ENCODE measurements around the gene RUNX2. TPM values are rescaled to one million over a fixed set of nuclear protein-coding genes. Genes with fewer than 3 reads are reported as not detected.

The RUNX2 gene
- polyA plus RNA-seq, 1 of the 3 experiments (the other 2 are of a cell fraction) = 4.4 TPM

GRCh38 chr6:45351667-45352066, 23.5 kb downstream of the RUNX2 start:
- H3F3A ChIP-seq (replicated peaks; ENCODE audit: insufficient read depth) = no peaks in the 10 kb centered on the region
- no peak overlapping the region for H3K4me3 ChIP-seq (ENCODE audit: low read depth in 2 of 2, low read length in 1 of 2)
- H3K9me2 ChIP-seq = no peaks in the 10 kb centered on the region
- no peak overlapping the region for H3K9ac ChIP-seq
- WGBS (ENCODE audit: low lambda C conversion rate) = 91% methylated on average over 1 of the region's 1 CpG
- TF ChIP-seq RAD21 (IDR thresholded peaks at IDR 0.05; ENCODE audit: low read length) (no peak), TEAD4 (IDR thresholded peaks at IDR 0.05; ENCODE audit: borderline replicate concordance, insufficient read depth) (no peak), RXRA (IDR thresholded peaks at IDR 0.05; ENCODE audit: borderline replicate concordance, low read depth) (no peak), EZH2phosphoT487 (IDR thresholded peaks at IDR 0.05; ENCODE audit: borderline replicate concordance, low read depth) (no peak), TAF1 (IDR thresholded peaks at IDR 0.05; ENCODE audit: borderline replicate concordance, low read depth, low read length) (no peak), FOSL2 (IDR thresholded peaks at IDR 0.05; ENCODE audit: borderline replicate concordance, low read depth) (no peak)
- POLR2A ChIA-PET = no interaction called here
- no peaks in the 10 kb centered on the region for H3K27me3 ChIP-seq (ENCODE audit: insufficient read depth)
- H3K4me1 ChIP-seq (ENCODE audit: control insufficient read depth in 1 of 2, insufficient read depth in 2 of 2, low read depth in 1 of 2, low read length in 1 of 2) = no peaks in the 10 kb centered on the region; a peak in 1 of 4 replicates
- no peaks in the 10 kb centered on the region; the same call in 1 of the 2 replicates for H3K79me2 ChIP-seq (ENCODE audit: insufficient read depth)
- DNase-seq = no peak
- no peaks in the 10 kb centered on the region for H4K20me1 ChIP-seq (ENCODE audit: insufficient read depth)
- H3K9me3 ChIP-seq = no peaks in the 10 kb centered on the region
- CTCF ChIA-PET = interaction anchor here (0.9 kb wide), 1 partner anchor 9 kb away, joined by 3 read pairs; no protein-coding TSS in a partner anchor
- no peak overlapping the region for H2AFZ ChIP-seq (ENCODE audit: low read depth)
- no peak overlapping the region for H3K27ac ChIP-seq (ENCODE audit: low read depth in 2 of 2, low read length in 1 of 2)
- H3K36me3 ChIP-seq (replicated peaks in 1 of 2; ENCODE audit: control insufficient read depth in 1 of 2, insufficient read depth in 2 of 2, low read length in 1 of 2) = no peaks in the 10 kb centered on the region
- H3K4me2 ChIP-seq = no peak overlapping the region

- Histone ChIP-seq H3K9ac (no peak overlapping the region), H3K4me3 (ENCODE audit: low read depth in 2 of 2, low read length in 1 of 2) (no peak overlapping the region), H3K27ac (ENCODE audit: low read depth in 2 of 2, low read length in 1 of 2) (no peak overlapping the region), H3K9me2 (no peaks in the 10 kb centered on the region), H3K27me3 (ENCODE audit: insufficient read depth) (no peaks in the 10 kb centered on the region), H3K4me2 (no peak overlapping the region), H3F3A (replicated peaks; ENCODE audit: insufficient read depth) (no peaks in the 10 kb centered on the region), H3K79me2 (ENCODE audit: insufficient read depth) (no peaks in the 10 kb centered on the region), H4K20me1 (ENCODE audit: insufficient read depth) (no peaks in the 10 kb centered on the region), H3K4me1 (ENCODE audit: control insufficient read depth in 1 of 2, insufficient read depth in 2 of 2, low read depth in 1 of 2, low read length in 1 of 2) (no peaks in the 10 kb centered on the region; a peak in 1 of 4 replicates), H3K36me3 (replicated peaks in 1 of 2; ENCODE audit: control insufficient read depth in 1 of 2, insufficient read depth in 2 of 2, low read length in 1 of 2) (no peaks in the 10 kb centered on the region), H2AFZ (ENCODE audit: low read depth) (no peak overlapping the region), H3K9me3 (no peaks in the 10 kb centered on the region)
- ChIA-PET POLR2A (no interaction called here), CTCF (no interaction called here)
- DNase-seq = no peak
- WGBS (ENCODE audit: low lambda C conversion rate) = 94% methylated on average over 2 of the region's 2 CpGs
- no peak for TF ChIP-seq GABPA (IDR thresholded peaks at IDR 0.05; ENCODE audit: low read depth)
- no peak for TF ChIP-seq YY1 (IDR thresholded peaks at IDR 0.05; ENCODE audit: low read depth)
- TF ChIP-seq EP300 (IDR thresholded peaks at IDR 0.05; ENCODE audit: borderline replicate concordance in 1 of 2, low read depth in 1 of 2, low read length in 1 of 2) = no peak
- no peak for TF ChIP-seq EZH2phosphoT487 (IDR thresholded peaks at IDR 0.05; ENCODE audit: borderline replicate concordance, low read depth)
- no peak for TF ChIP-seq GATA2 (CRISPR knock-in tag; IDR thresholded peaks at IDR 0.05)
- no peak for TF ChIP-seq FOSL2 (IDR thresholded peaks at IDR 0.05; ENCODE audit: borderline replicate concordance, low read depth)
- no peak for TF ChIP-seq TAF1 (IDR thresholded peaks at IDR 0.05; ENCODE audit: borderline replicate concordance, low read depth, low read length)
- TF ChIP-seq JUND (IDR thresholded peaks at IDR 0.05) = no peak
- no peak for TF ChIP-seq FOXJ3 (CRISPR knock-in tag; IDR thresholded peaks at IDR 0.05)
- TF ChIP-seq RFX5 (IDR thresholded peaks at IDR 0.05; ENCODE audit: low read length) = no peak
- no peak for TF ChIP-seq POLR2AphosphoS5 (IDR thresholded peaks at IDR 0.05; ENCODE audit: low read depth, low read length)
- no peak for TF ChIP-seq USF2 (IDR thresholded peaks at IDR 0.05; ENCODE audit: borderline replicate concordance, low read depth, low read length)
- no peak for TF ChIP-seq NRF1 (IDR thresholded peaks at IDR 0.05; ENCODE audit: low read depth, low read length)
- no peak for TF ChIP-seq RCOR1 (IDR thresholded peaks at IDR 0.05; ENCODE audit: low read length)
- TF ChIP-seq TEAD4 (IDR thresholded peaks at IDR 0.05; ENCODE audit: borderline replicate concordance, insufficient read depth) = no peak
- TF ChIP-seq IRF3 (IDR thresholded peaks at IDR 0.05; ENCODE audit: low read depth, low read length) = no peak
- no peak for TF ChIP-seq CTCF (IDR thresholded peaks at IDR 0.05)
- TF ChIP-seq REST (IDR thresholded peaks at IDR 0.05; ENCODE audit: low read depth, low read length) = no peak
Measured at GRCh38 chr6:45353654-45354053, 25.5 kb downstream of the RUNX2 start.
